ENCODE measurements around the gene ART5.
"Not testable (repeated sequence)": the region's sequence is repeated elsewhere in the genome, so short reads cannot be mapped to it uniquely, and the experiment has no call there.

The ART5 gene

GRCh38 chr11:3616721-3617460 is 24.9 kb downstream of the ART5 start:
- DNase-seq: no peak

GRCh38 chr11:3615998-3616397 is 25.8 kb downstream of the ART5 start:
- no peak for DNase-seq

- DNase-seq: peak; percentile 35
These were observed 27.0 kb downstream of the ART5 start for GRCh38 chr11:3614742-3615171.

- no peak for DNase-seq
These were observed 27.6 kb downstream of the ART5 start for GRCh38 chr11:3613998-3614741.

GRCh38 chr11:3611976-3612678 is 29.7 kb downstream of the ART5 start:
- no peak for DNase-seq

- DNase-seq: no peak
These were observed 30.9 kb downstream of the ART5 start for GRCh38 chr11:3610846-3611245.

- peak; percentile 34 for DNase-seq
These were observed 32.2 kb downstream of the ART5 start for GRCh38 chr11:3609416-3610265.

GRCh38 chr11:3605771-3606203 is 36.0 kb downstream of the ART5 start:
- no peak for DNase-seq

GRCh38 chr11:3605283-3605662 is 36.5 kb downstream of the ART5 start:
- DNase-seq: no peak

- no peak for DNase-seq
These were observed 37.6 kb downstream of the ART5 start for GRCh38 chr11:3604167-3604566.

- not testable (repeated sequence) for DNase-seq
These were observed 41.6 kb downstream of the ART5 start for GRCh38 chr11:3600201-3600600.

- not testable (repeated sequence) for DNase-seq
These were observed 44.0 kb downstream of the ART5 start for GRCh38 chr11:3597743-3598142.

- DNase-seq: not testable (repeated sequence)
These were observed 50.5 kb downstream of the ART5 start for GRCh38 chr11:3591326-3591725.

- DNase-seq: not testable (repeated sequence)
These were observed 51.6 kb downstream of the ART5 start for GRCh38 chr11:3590193-3590592.

- DNase-seq: not testable (repeated sequence)
These were observed 53.0 kb downstream of the ART5 start for GRCh38 chr11:3588776-3589175.
